GM21390 (cell line): ENCODE measurements around the gene EFHC2.
A peak's percentile ranks its signal among the peaks of the same experiment; 100 is the strongest.
"Not testable (repeated sequence)": the region's sequence is repeated elsewhere in the genome, so short reads cannot be mapped to it uniquely, and the experiment has no call there.

Source experiments
- ATAC-seq: cut with Tn5 transposase; IDR thresholded peaks from one replicate; pipeline ENCODE4 v1.9.1; 2021; ENCODE audit not compliant: unreplicated experiment

The EFHC2 gene

DNA sequence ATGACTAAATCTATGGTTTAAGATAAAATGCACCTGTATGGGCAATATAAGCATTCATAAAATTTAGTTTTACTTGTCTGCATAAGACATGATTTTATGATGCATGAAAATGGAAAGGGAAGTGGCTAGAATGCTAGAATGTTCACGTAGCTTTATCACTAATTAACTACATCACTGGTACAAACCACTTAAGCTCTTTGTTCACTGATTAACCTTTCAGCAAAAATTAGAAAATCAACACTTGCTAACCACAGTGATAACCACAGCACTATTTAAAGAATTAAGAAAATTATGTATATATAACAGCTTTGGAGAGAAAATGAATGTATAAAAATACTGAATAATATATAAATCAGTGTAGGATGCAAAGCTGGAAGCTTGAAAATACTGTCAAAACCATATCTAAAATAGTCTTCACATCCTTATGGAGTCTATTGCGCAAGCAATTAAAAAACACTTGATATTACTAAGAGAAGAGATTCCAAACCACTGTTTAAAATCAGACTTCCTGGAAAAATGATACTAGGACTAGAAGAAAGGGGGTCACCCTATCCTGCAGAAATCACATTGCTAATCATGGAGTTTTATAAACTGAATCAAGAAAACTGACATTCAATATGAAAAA lies 51.9 kb downstream of the EFHC2 start:
- ATAC-seq = no peak

GRCh38 chrX:44290718-44291117 lies 52.8 kb downstream of the EFHC2 start:
- no peak for ATAC-seq

DNA sequence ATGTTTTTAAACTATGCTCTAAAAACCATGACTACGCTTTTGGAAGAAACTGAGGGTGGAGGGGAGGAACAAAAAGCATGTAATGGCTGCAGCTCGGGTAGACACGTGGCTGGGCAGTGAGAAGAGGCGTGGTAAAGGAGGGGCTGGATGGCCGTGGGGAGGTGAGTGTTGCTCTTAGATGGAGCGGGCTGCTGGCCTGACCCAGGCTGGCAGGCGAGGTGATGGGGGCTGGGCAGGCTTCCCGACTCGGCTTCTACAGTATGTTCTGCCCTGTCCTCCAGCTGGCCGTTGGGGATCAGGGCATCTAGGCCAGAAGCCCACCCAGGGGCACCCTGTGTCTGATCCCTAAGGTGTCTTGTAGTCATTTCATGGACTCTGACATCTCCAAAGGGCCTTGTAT lies 60.7 kb downstream of the EFHC2 start:
- no peak for ATAC-seq

DNA sequence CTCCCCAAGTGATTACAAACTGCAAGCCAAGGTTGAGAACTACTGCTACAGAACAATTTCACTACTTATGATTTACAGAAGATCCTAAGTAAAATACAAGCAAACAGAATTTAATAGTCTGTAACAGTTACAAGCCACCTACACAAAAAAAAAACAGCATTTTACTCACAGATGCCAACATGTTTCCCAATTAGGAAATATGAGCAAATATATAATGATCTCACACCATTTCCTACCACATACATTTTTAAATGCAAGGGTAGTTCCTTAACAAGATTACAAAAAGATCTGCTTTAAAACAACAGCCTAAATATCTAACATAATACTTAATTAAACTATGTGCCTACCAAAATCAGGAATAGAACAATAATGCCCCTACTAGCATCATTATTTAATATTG lies 63.4 kb downstream of the EFHC2 start:
- no peak for ATAC-seq

- no peak for ATAC-seq
Measured at GRCh38 chrX:44274096-44274495, 69.4 kb downstream of the EFHC2 start.

GRCh38 chrX:44267861-44268260 lies 75.6 kb downstream of the EFHC2 start:
- ATAC-seq = no peak

DNA sequence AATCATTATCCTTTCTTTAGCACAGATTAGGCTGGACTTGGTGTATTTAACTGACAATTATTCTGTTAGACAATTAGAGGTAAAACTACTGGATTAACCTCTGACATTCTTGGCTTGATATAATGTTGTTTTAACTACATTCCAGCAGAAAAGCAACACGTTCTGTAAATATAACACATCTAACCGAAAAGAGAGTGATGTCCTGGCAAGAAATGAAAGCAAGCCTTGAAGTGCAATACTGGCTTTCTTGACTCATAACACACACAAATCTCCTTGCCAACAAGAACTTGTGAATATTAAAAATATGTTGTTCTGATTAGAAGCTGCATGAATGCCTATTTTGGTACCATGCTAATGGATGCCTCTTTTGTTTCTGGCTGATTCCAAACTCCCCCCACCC lies 76.4 kb downstream of the EFHC2 start:
- ATAC-seq = no peak

- no peak for ATAC-seq
Measured at GRCh38 chrX:44265559-44265958, 77.9 kb downstream of the EFHC2 start.

- no peak for ATAC-seq
Measured at GRCh38 chrX:44264936-44265335, 78.5 kb downstream of the EFHC2 start.

GRCh38 chrX:44261286-44261685 lies 82.2 kb downstream of the EFHC2 start:
- no peak for ATAC-seq

DNA sequence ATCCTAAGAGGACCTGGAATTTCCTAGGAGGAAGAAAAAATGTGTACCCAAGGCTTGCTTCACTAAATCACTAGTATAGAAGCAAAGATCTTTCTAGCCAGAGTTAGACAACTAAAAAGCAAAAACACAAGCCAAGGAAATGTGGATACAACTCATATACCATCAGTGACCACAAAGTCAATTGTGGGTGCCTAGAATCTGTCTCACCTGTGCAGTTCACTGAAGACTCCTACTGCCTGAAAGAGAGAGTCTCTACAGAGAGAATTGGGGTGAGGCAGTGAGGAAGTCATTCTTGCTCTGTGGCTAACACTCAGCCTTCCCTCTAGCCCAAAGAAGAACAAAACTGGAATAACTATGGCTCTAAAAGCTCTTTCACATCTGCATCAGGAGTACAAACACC lies 82.9 kb downstream of the EFHC2 start:
- no peak for ATAC-seq

GRCh38 chrX:44255742-44256141 lies 87.7 kb downstream of the EFHC2 start:
- ATAC-seq = not testable (repeated sequence)

DNA sequence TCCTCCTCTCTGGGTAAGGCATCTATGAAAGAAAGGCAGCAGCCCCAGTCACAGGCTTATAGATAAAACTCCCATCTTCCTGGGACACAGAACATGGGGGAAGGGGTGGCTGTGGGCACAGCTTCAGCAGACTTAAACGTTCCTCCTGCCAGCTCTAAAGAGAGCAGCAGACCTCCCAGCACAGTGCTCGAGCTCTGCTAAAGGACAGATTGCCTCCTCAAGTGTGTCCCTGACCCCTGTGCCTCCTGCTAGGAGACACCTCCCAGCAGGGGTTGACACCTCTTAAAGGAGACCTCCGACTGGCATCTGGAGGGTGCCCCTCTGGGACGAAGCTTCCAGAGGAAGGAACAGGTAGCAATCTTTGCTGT lies 89.9 kb downstream of the EFHC2 start:
- no peak for ATAC-seq

DNA sequence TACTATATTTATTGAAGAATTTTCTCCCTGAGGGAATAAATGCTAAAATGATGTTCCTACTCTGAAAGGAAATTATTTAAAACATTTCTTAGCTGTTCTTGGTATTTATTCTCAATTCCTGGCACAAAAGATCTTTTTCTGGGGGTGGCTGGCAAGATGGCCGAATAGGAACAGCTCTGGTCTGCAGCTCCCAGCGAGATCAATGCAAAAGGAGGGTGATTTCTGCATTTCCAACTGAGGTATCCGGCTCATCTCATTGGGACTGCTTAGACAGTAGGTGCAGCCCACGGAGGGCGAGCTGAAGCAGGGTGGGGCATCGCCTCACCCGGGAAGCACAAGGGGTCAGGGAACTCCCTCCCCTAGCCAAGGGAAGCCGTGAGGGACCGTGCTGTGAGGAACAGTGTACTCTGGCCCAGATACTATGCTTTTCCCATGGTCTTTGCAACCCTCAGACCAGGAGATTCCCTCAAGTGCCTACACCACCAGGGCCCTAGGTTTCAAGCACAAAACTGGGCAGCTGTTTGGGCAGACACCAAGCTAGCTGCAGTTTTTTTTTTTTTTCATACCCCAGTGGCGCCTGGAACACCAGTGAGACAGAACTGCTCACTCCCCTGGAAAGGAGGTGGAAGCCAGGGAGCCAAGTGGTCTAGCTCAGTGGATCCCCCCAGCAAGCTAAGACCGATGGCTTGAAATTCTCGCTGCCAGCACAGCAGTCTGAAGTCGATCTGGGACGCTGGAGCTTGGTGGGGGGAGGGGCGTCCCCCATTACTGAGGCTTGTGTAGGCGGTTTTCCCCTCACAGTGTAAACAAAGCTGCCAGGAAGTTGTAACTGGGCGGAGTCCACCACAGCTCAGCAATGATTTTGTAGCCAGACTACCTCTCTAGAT lies 90.5 kb downstream of the EFHC2 start:
- peak; percentile 88 for ATAC-seq

- ATAC-seq = no peak
Measured at GRCh38 chrX:44247468-44247867, 96.0 kb downstream of the EFHC2 start.

DNA sequence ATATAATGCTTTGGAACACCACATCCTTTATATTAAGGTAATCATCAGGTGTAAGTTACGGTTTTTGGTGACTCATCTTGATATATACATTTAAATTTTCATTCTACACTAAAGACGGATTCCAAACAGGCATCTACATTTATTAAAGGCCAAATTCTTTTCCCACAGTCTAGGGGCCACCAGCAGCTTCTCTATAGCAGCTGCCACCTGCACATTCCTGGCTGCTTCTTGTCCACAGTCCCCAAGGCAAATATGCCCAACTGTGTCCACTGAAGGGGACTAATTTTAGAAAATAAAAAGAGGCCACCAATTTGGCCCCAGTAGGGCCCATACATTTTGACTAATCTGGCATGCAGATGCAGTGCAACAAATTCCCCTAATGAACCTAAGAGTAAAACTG lies 96.6 kb downstream of the EFHC2 start:
- ATAC-seq = no peak

DNA sequence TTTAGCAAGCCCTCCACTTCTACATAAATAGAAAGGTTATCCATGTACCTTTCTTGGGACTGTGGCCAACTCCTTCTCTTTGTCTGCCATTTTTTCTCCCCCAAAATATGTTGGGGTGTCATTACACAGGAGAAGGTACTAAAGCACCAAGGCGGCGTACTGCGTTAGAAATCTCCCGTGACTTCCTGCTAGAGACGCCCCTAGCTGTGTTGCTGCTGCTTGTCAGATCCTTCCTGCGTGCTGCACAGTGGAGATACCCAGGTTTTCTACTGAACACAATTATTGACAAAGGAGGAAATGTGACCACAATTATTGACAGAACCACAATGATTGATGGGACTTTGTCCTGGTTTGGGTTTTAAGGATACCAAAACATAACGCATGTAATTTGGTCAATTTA lies 97.7 kb downstream of the EFHC2 start:
- ATAC-seq = no peak

DNA sequence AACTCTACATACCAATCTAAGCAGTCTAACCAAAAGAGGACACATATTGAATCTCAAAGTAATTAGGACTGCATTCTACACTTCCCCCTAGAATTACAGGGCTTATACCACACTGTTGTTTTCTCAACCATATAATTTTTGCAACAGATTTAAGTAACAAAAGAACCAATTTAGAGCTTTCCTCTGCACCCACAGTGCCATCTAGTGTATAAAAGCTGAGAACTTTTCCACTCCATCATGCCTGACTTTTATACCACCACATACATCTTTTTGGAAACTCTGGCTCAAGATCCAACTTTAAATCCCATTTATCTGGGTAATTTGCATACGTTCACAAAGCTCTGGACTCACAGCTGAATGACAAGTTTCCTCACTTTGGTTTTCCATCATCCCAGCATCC lies 99.5 kb downstream of the EFHC2 start:
- no peak for ATAC-seq

GRCh38 chrX:44241546-44241945 lies 101.9 kb downstream of the EFHC2 start:
- no peak for ATAC-seq

DNA sequence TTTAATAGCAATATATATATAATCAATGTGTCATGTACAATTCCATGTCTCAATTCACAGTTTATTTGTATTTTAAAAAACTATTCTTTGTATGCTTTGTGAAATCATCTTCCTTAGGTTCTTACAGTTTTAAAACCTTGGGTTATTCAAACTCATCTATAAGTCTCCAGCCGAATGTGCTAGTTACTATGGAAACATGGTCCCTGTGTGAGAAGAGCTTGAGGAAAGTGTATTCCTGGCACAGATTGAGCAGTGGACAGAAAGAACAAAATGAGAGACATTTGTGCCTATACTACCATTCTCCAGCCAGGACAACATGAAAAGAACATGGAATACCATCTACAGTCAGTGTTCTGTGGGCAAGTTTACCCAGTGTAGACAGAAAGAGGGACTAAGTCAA lies 103.4 kb downstream of the EFHC2 start:
- no peak for ATAC-seq

DNA sequence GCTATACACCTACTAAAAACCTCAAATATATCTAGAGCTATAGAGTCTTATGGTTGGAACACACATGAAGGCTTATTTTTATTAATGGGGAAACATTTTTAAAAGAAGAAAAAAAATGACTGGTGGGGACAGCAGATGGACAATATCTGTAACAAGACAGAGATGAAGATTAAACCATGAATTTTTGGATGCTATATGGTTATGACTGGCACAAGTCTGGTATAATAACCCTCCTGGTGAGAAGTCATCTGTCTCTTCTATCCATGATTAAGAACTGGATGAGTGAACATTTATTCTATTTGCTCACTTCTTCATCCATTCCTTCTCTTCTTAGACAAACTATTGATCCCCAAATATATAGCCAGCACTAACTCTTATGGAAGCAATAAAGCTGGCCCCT lies 104.4 kb downstream of the EFHC2 start:
- no peak for ATAC-seq

GRCh38 chrX:44235534-44235933 lies 107.9 kb downstream of the EFHC2 start:
- no peak for ATAC-seq

DNA sequence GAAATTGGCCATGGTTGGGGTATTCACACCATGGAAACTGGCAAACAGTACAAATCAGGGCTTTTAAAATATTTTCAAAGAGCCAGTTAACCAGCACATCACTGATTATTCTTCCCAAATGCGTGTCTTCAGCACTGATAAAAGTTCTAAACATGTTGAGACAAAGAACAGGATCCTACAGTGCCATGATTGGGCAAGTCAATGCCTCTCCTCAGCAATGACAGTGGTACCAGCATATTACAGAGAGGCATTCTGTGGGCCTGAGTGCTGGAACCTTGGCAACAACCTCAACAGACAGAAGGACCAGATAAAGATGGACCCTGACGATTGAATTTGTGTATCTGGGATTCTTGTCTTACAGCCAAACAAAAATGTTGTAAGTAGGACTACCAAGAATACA lies 108.9 kb downstream of the EFHC2 start:
- no peak for ATAC-seq
